ENCODE data around the gene SLC7A8.

- TF ChIP-seq ZFP41 (tag by site-specific recombination; IDR thresholded peaks at IDR 0.05; ENCODE audit: borderline replicate concordance) (no peak), CTCF (tag by site-specific recombination; IDR thresholded peaks at IDR 0.05) (no peak), ZNF488 (tag by site-specific recombination; IDR thresholded peaks at IDR 0.05) (no peak), ZNF121 (tag by site-specific recombination; IDR thresholded peaks at IDR 0.05) (no peak)
Measured at GRCh38 chr14:23099212-23099861, 84.1 kb downstream of the SLC7A8 start.
